MM.1S (cell line): Measurements from ENCODE around the gene DQX1.

Experiments
- DNase-seq: peaks from one replicate; pipeline ENCODE4 v3.0.0-alpha.2; 2015
- H2AFZ ChIP-seq: fragments of 300-600 bp; sonication (generic); 2 replicates; pipeline ENCODE4 v1.6.0; 2016; ENCODE audit warnings: antibody characterized with exemption, low read length
- H3F3A ChIP-seq: fragments of 300-600 bp; sonication (generic); 2 replicates; pipeline ENCODE4 v1.6.1; 2016; ENCODE audit warnings: mild to moderate bottlenecking, antibody characterized with exemption, low read length, moderate library complexity, mixed read lengths; ENCODE audit not compliant: insufficient read depth
- H3K27ac ChIP-seq: fragments of 300-600 bp; sonication (generic); 2 replicates; pipeline ENCODE4 v1.5.1; 2016; ENCODE audit warnings: mild to moderate bottlenecking, low read length
- H3K27me3 ChIP-seq: fragments of 300-600 bp; sonication (generic); replicated peaks from 2 replicates; pipeline ENCODE4 v1.6.0; 2016; ENCODE audit warnings: low read length; ENCODE audit not compliant: insufficient read depth
- H3K36me3 ChIP-seq: fragments of 300-600 bp; sonication (generic); replicated peaks from 2 replicates; pipeline ENCODE4 v1.6.1; 2016; ENCODE audit warnings: mild to moderate bottlenecking, low read length, mixed read lengths; ENCODE audit not compliant: insufficient read depth
- H3K4me1 ChIP-seq: fragments of 300-600 bp; sonication (generic); 2 replicates; pipeline ENCODE4 v1.6.1; 2016; ENCODE audit warnings: low read length, mixed read lengths
- H3K4me2 ChIP-seq: fragments of 300-600 bp; sonication (generic); 2 replicates; pipeline ENCODE4 v1.6.0; 2016; ENCODE audit warnings: low read depth, low read length
- H3K4me3 ChIP-seq: fragments of 300-600 bp; sonication (generic); 2 replicates; pipeline ENCODE4 v1.5.1; 2016; ENCODE audit warnings: low read length, mixed read lengths
- H3K79me2 ChIP-seq: fragments of 300-600 bp; sonication (generic); 2 replicates; pipeline ENCODE4 v1.6.1; 2016; ENCODE audit warnings: mixed run types, low read length, mixed read lengths
- H3K9ac ChIP-seq: fragments of 300-600 bp; sonication (generic); 2 replicates; pipeline ENCODE4 v1.6.1; 2016; ENCODE audit warnings: low read length, mixed read lengths
- H3K9me2 ChIP-seq: fragments of 300-600 bp; sonication (generic); replicated peaks from 2 replicates; pipeline ENCODE4 v1.6.1; 2016; ENCODE audit warnings: mild to moderate bottlenecking, low read length, mixed read lengths; ENCODE audit not compliant: insufficient read depth
- H3K9me3 ChIP-seq: fragments of 300-600 bp; sonication (generic); replicated peaks from 2 replicates; pipeline ENCODE4 v1.6.1; 2016; ENCODE audit warnings: mild to moderate bottlenecking, low read length, mixed read lengths; ENCODE audit not compliant: insufficient read depth
- H4K20me1 ChIP-seq: fragments of 300-600 bp; sonication (generic); 2 replicates; pipeline ENCODE4 v1.6.1; 2016; ENCODE audit warnings: mild to moderate bottlenecking, low read length, moderate library complexity, mixed read lengths; ENCODE audit not compliant: insufficient read depth
- CTCF ChIP-seq: fragments of 300-600 bp; sonication (generic); IDR thresholded peaks from 2 replicates; pipeline ENCODE4 v1.5.1; 2016; ENCODE audit warnings: antibody characterized with exemption, low read length, mixed read lengths
- EZH2 ChIP-seq: fragments of 300-600 bp; sonication (generic); optimal IDR thresholded peaks from 2 replicates; pipeline ENCODE3; 2017; ENCODE audit warnings: low read depth, mild to moderate bottlenecking, antibody characterized with exemption, low read length, mixed read lengths
- EZH2phosphoT487 ChIP-seq: fragments of 300-600 bp; sonication (generic); IDR thresholded peaks from 2 replicates; pipeline ENCODE4 v1.6.1; 2018; ENCODE audit warnings: antibody characterized with exemption, low read length

DQX1 gene

GRCh38 chr2:74482801-74483674, 43.0 kb downstream of the DQX1 start, which contains the start of the genes CCDC142 and TTC31:
TSS of gene CCDC142 (minus strand) at chr2:74482998. CDS start at chr2:74482837, 161 bp downstream.
TSS of gene TTC31 (plus strand) at chr2:74483081. CDS start at chr2:74483096, 15 bp downstream.
- H3K27me3 ChIP-seq, result no peaks in the 10 kb centered on the region
- H3F3A ChIP-seq, result peaks cover 4% of the 10 kb centered on the region; the same call in 1 of the 2 replicates
- peak; percentile 93 for DNase-seq
- H3K9me3 ChIP-seq, result no peaks in the 10 kb centered on the region
- no peaks in the 10 kb centered on the region for H3K36me3 ChIP-seq
- peak within 1 kb of the TSS; percentile 77 for H3K27ac ChIP-seq
- peak within 1 kb of the TSS; percentile 98 for H3K4me2 ChIP-seq
- peaks cover 33% of the 10 kb centered on the region for H3K79me2 ChIP-seq
- H4K20me1 ChIP-seq, result no peaks in the 10 kb centered on the region
- TF ChIP-seq CTCF (peak; percentile 85), EZH2 (no peak), EZH2phosphoT487 (no peak)
- peak within 1 kb of the TSS; percentile 99 for H2AFZ ChIP-seq
- H3K4me3 ChIP-seq, result peak within 1 kb of the TSS; percentile 99
- H3K4me1 ChIP-seq, result peaks cover 8% of the 10 kb centered on the region
- H3K9ac ChIP-seq, result peak within 1 kb of the TSS; percentile 92
- no peaks in the 10 kb centered on the region for H3K9me2 ChIP-seq

GRCh38 chr2:74481961-74482800, 43.9 kb downstream of the DQX1 start:
- Histone ChIP-seq H3K4me2 (peak overlapping the region; percentile 98), H4K20me1 (no peaks in the 10 kb centered on the region), H2AFZ (peak overlapping the region; percentile 99), H3K4me1 (peaks cover 8% of the 10 kb centered on the region), H3F3A (peaks cover 4% of the 10 kb centered on the region; the same call in 1 of the 2 replicates), H3K27me3 (no peaks in the 10 kb centered on the region), H3K36me3 (no peaks in the 10 kb centered on the region), H3K79me2 (peaks cover 33% of the 10 kb centered on the region), H3K9me3 (no peaks in the 10 kb centered on the region), H3K9ac (peak overlapping the region; percentile 92), H3K4me3 (peak overlapping the region; percentile 99), H3K9me2 (no peaks in the 10 kb centered on the region), H3K27ac (peak overlapping the region; percentile 77; the same call in 1 of the 2 replicates)
- DNase-seq, result peak; percentile 57
- no peak for TF ChIP-seq EZH2phosphoT487
- no peak for TF ChIP-seq CTCF
- no peak for TF ChIP-seq EZH2

GRCh38 chr2:74481431-74481830, 44.6 kb downstream of the DQX1 start:
- Histone ChIP-seq H3K4me1 (peaks cover 8% of the 10 kb centered on the region), H4K20me1 (no peaks in the 10 kb centered on the region), H3K27ac (no peak overlapping the region), H3K9me3 (no peaks in the 10 kb centered on the region), H3K79me2 (peaks cover 33% of the 10 kb centered on the region), H3K4me2 (peak overlapping the region; percentile 98), H3K9ac (peak overlapping the region; percentile 92), H3K4me3 (peak overlapping the region; percentile 99), H3K9me2 (no peaks in the 10 kb centered on the region), H2AFZ (no peak overlapping the region), H3F3A (peaks cover 4% of the 10 kb centered on the region; the same call in 1 of the 2 replicates), H3K27me3 (no peaks in the 10 kb centered on the region), H3K36me3 (no peaks in the 10 kb centered on the region)
- TF ChIP-seq CTCF (no peak), EZH2phosphoT487 (no peak), EZH2 (no peak)
- DNase-seq, result no peak
